ENCODE data around the gene VILL.
"Not testable (repeated sequence)": the region's sequence is repeated elsewhere in the genome, so short reads cannot be mapped to it uniquely, and the experiment has no call there.

Gene VILL

GRCh38 chr3:38046027-38046426, 55.4 kb downstream of the VILL start:
- Mint-ChIP-seq H3K4me1 (peaks cover 6% of the 10 kb centered on the region), H3K4me3 (no peak overlapping the region), H3K27me3 (ENCODE audit: low read depth, poor library complexity) (peaks cover 62% of the 10 kb centered on the region), H3K36me3 (ENCODE audit: low read depth) (no peaks in the 10 kb centered on the region), H3K27ac (no peak overlapping the region), H3K9me3 (peaks cover 3% of the 10 kb centered on the region)
- no peak for DNase-seq
- no peak for TF ChIP-seq CTCF (IDR thresholded peaks at IDR 0.05)

GRCh38 chr3:38046821-38047220, 56.2 kb downstream of the VILL start:
- H3K4me3 Mint-ChIP-seq = no peak overlapping the region
- peaks cover 6% of the 10 kb centered on the region for H3K4me1 Mint-ChIP-seq
- H3K9me3 Mint-ChIP-seq = peaks cover 9% of the 10 kb centered on the region
- no peak overlapping the region for H3K27ac Mint-ChIP-seq
- H3K36me3 Mint-ChIP-seq (ENCODE audit: low read depth) = peaks cover 4% of the 10 kb centered on the region
- H3K27me3 Mint-ChIP-seq (ENCODE audit: low read depth, poor library complexity) = peaks cover 61% of the 10 kb centered on the region
- no peak for TF ChIP-seq CTCF (IDR thresholded peaks at IDR 0.05)
- DNase-seq = no peak

- DNase-seq = no peak
- TF ChIP-seq CTCF (IDR thresholded peaks at IDR 0.05) = no peak
- peaks cover 6% of the 10 kb centered on the region for H3K4me1 Mint-ChIP-seq
- H3K9me3 Mint-ChIP-seq = peaks cover 16% of the 10 kb centered on the region
- no peak overlapping the region for H3K27ac Mint-ChIP-seq
- H3K4me3 Mint-ChIP-seq = no peak overlapping the region
- H3K36me3 Mint-ChIP-seq (ENCODE audit: low read depth) = peaks cover 9% of the 10 kb centered on the region
- H3K27me3 Mint-ChIP-seq (ENCODE audit: low read depth, poor library complexity) = peaks cover 53% of the 10 kb centered on the region
Measured at GRCh38 chr3:38047896-38048295, 57.3 kb downstream of the VILL start.

- DNase-seq = no peak
- H3K27me3 Mint-ChIP-seq (ENCODE audit: low read depth, poor library complexity) = peaks cover 39% of the 10 kb centered on the region
- TF ChIP-seq CTCF (IDR thresholded peaks at IDR 0.05) = no peak
- peaks cover 6% of the 10 kb centered on the region for H3K4me1 Mint-ChIP-seq
- H3K9me3 Mint-ChIP-seq = peaks cover 25% of the 10 kb centered on the region
- H3K36me3 Mint-ChIP-seq (ENCODE audit: low read depth) = peaks cover 9% of the 10 kb centered on the region
- H3K4me3 Mint-ChIP-seq = no peak overlapping the region
- H3K27ac Mint-ChIP-seq = no peak overlapping the region
Measured at GRCh38 chr3:38049358-38050126, 59.0 kb downstream of the VILL start.

- peaks cover 9% of the 10 kb centered on the region for H3K36me3 Mint-ChIP-seq (ENCODE audit: low read depth)
- DNase-seq = no peak
- H3K9me3 Mint-ChIP-seq = peaks cover 25% of the 10 kb centered on the region
- no peak for TF ChIP-seq CTCF (IDR thresholded peaks at IDR 0.05)
- peaks cover 32% of the 10 kb centered on the region for H3K27me3 Mint-ChIP-seq (ENCODE audit: low read depth, poor library complexity)
- no peak overlapping the region for H3K27ac Mint-ChIP-seq
- H3K4me1 Mint-ChIP-seq = peaks cover 12% of the 10 kb centered on the region
- H3K4me3 Mint-ChIP-seq = no peak overlapping the region
Measured at GRCh38 chr3:38051131-38051530, 60.5 kb downstream of the VILL start.

GRCh38 chr3:38053286-38053685, 62.7 kb downstream of the VILL start:
- H3K4me3 Mint-ChIP-seq; DNase-seq; H3K27ac Mint-ChIP-seq; H3K36me3 Mint-ChIP-seq (ENCODE audit: low read depth): not testable (repeated sequence)
- Mint-ChIP-seq H3K27me3 (ENCODE audit: low read depth, poor library complexity) (peaks cover 29% of the 10 kb centered on the region), H3K4me1 (peaks cover 12% of the 10 kb centered on the region), H3K9me3 (peaks cover 25% of the 10 kb centered on the region)

- DNase-seq; H3K36me3 Mint-ChIP-seq (ENCODE audit: low read depth); H3K27ac Mint-ChIP-seq; H3K4me3 Mint-ChIP-seq: not testable (repeated sequence)
- Mint-ChIP-seq H3K27me3 (ENCODE audit: low read depth, poor library complexity) (peaks cover 29% of the 10 kb centered on the region), H3K9me3 (peaks cover 25% of the 10 kb centered on the region), H3K4me1 (peaks cover 12% of the 10 kb centered on the region)
Measured at GRCh38 chr3:38053813-38054498, 63.4 kb downstream of the VILL start.
